Measurements from ENCODE around the gene RAD18.

- TF ChIP-seq CTCF (IDR thresholded peaks at IDR 0.05; ENCODE audit: insufficient read depth, low read depth, low read length), result no peak
- TF ChIP-seq EZH2 (IDR thresholded peaks at IDR 0.05; ENCODE audit: insufficient read depth, low read length), result no peak
Observed at GRCh38 chr3:8836096-8836495, 127.2 kb downstream of the RAD18 start.

Measured in astrocyte (in vitro differentiated cells and primary cell).